Measurements from ENCODE around the gene KCNIP4.

Gene KCNIP4

GRCh38 chr4:20944961-20945360 lies 1003.6 kb downstream of the KCNIP4 start:
- DNase-seq (ENCODE audit: low read depth), result peak; percentile 64
- H3K4me3 ChIP-seq (ENCODE audit: low read length), result no peak overlapping the region
- no peak for TF ChIP-seq CTCF (IDR thresholded peaks at IDR 0.05; ENCODE audit: insufficient read depth, low read depth, low read length, missing control alignments)

GRCh38 chr4:20944451-20944850 lies 1004.1 kb downstream of the KCNIP4 start:
- H3K4me3 ChIP-seq (ENCODE audit: low read length), result no peak overlapping the region
- TF ChIP-seq CTCF (IDR thresholded peaks at IDR 0.05; ENCODE audit: insufficient read depth, low read depth, low read length, missing control alignments), result no peak
- no peak for DNase-seq (ENCODE audit: low read depth)

- TF ChIP-seq CTCF (IDR thresholded peaks at IDR 0.05; ENCODE audit: insufficient read depth, low read depth, low read length, missing control alignments), result no peak
- DNase-seq (ENCODE audit: low read depth), result peak; percentile 46
- H3K4me3 ChIP-seq (ENCODE audit: low read length), result no peak overlapping the region
Measured at GRCh38 chr4:20938204-20938603, 1010.4 kb downstream of the KCNIP4 start.

GRCh38 chr4:20926529-20926928 lies 1022.0 kb downstream of the KCNIP4 start:
- DNase-seq (ENCODE audit: low read depth), result no peak
- no peak for TF ChIP-seq CTCF (IDR thresholded peaks at IDR 0.05; ENCODE audit: insufficient read depth, low read depth, low read length, missing control alignments)
- no peak overlapping the region for H3K4me3 ChIP-seq (ENCODE audit: low read length)

- TF ChIP-seq CTCF (IDR thresholded peaks at IDR 0.05; ENCODE audit: insufficient read depth, low read depth, low read length, missing control alignments), result no peak
- DNase-seq (ENCODE audit: low read depth), result no peak
- no peak overlapping the region for H3K4me3 ChIP-seq (ENCODE audit: low read length)
Measured at GRCh38 chr4:20925176-20925575, 1023.4 kb downstream of the KCNIP4 start.

- no peak for TF ChIP-seq CTCF (IDR thresholded peaks at IDR 0.05; ENCODE audit: insufficient read depth, low read depth, low read length, missing control alignments)
- no peak overlapping the region for H3K4me3 ChIP-seq (ENCODE audit: low read length)
- no peak for DNase-seq (ENCODE audit: low read depth)
Measured at GRCh38 chr4:20922962-20923361, 1025.6 kb downstream of the KCNIP4 start.

GRCh38 chr4:20916106-20916505 lies 1032.5 kb downstream of the KCNIP4 start:
- DNase-seq (ENCODE audit: low read depth), result no peak
- no peak overlapping the region for H3K4me3 ChIP-seq (ENCODE audit: low read length)
- no peak for TF ChIP-seq CTCF (IDR thresholded peaks at IDR 0.05; ENCODE audit: insufficient read depth, low read depth, low read length, missing control alignments)
